Activated T-cell treated with anti-CD3 and anti-CD28 coated beads, Interleukin-2, amount 50 U/mL, for 72 hours (primary cell): Measurements from ENCODE around the gene RIC8A. TPM values are rescaled to one million over a fixed set of nuclear protein-coding genes. Genes with fewer than 3 reads are reported as not detected.

Experiments used
- total RNA-seq, 2 donors: library from RNA; stranded (reverse); gene quantifications; one replicate each; pipeline ENCODE4 v1.2.3, GENCODE V29; 2022

The RIC8A gene
- total RNA-seq, 2 donors from 2014 or later, result 118 to 134 TPM

Other genes with a start within 250 kb of the RIC8A start
- not detected for gene SCGB1C1, start 14.6 kb upstream of the RIC8A start, total RNA-seq
- 10 to 100 TPM; 64.6 to 76.8 TPM for gene BET1L, start 309 bp upstream of the RIC8A start, total RNA-seq
- gene SIRT3, start 28.6 kb downstream of the RIC8A start, total RNA-seq, result 10 to 100 TPM; 36.5 to 39.0 TPM
- 100 to 1,000 TPM; 133 to 174 TPM for gene PSMD13, start 29.3 kb downstream of the RIC8A start, total RNA-seq
- gene NLRP6, start 70.7 kb downstream of the RIC8A start, total RNA-seq, result 1 to 10 TPM; 1.5 to 3.2 TPM
- gene PGGHG, start 81.4 kb downstream of the RIC8A start, total RNA-seq, result 100 to 1,000 TPM; 161 to 273 TPM
- not detected for gene IFITM5, start 91.8 kb downstream of the RIC8A start, total RNA-seq
- gene IFITM2, start 100.1 kb downstream of the RIC8A start, total RNA-seq, result 100 to 1,000 TPM; 542 to 639 TPM
- gene IFITM1, start 106.3 kb downstream of the RIC8A start, total RNA-seq, result 100 to 1,000 TPM; 306 to 384 TPM
- 10 to 100 TPM; 24.4 to 75.8 TPM for gene IFITM3, start 113.2 kb downstream of the RIC8A start, total RNA-seq
- gene B4GALNT4, start 161.8 kb downstream of the RIC8A start, total RNA-seq, result 1 to 10 TPM; 2.1 to 2.7 TPM
- gene PKP3, start 186.5 kb downstream of the RIC8A start, total RNA-seq, result 1 to 10 TPM in 1 of 2 donors, under 1 TPM in 1; 0.16 to 1.2 TPM
- 10 to 100 TPM; 59.3 to 68.4 TPM for gene SIGIRR, start 207.3 kb downstream of the RIC8A start, total RNA-seq
- 10 to 100 TPM; 34.3 to 56.5 TPM for gene ANO9, start 234.3 kb downstream of the RIC8A start, total RNA-seq
- 10 to 100 TPM; 20.6 to 22.5 TPM for gene PTDSS2, start 242.6 kb downstream of the RIC8A start, total RNA-seq